ENCODE results near the gene GON7.

GON7 gene

DNA sequence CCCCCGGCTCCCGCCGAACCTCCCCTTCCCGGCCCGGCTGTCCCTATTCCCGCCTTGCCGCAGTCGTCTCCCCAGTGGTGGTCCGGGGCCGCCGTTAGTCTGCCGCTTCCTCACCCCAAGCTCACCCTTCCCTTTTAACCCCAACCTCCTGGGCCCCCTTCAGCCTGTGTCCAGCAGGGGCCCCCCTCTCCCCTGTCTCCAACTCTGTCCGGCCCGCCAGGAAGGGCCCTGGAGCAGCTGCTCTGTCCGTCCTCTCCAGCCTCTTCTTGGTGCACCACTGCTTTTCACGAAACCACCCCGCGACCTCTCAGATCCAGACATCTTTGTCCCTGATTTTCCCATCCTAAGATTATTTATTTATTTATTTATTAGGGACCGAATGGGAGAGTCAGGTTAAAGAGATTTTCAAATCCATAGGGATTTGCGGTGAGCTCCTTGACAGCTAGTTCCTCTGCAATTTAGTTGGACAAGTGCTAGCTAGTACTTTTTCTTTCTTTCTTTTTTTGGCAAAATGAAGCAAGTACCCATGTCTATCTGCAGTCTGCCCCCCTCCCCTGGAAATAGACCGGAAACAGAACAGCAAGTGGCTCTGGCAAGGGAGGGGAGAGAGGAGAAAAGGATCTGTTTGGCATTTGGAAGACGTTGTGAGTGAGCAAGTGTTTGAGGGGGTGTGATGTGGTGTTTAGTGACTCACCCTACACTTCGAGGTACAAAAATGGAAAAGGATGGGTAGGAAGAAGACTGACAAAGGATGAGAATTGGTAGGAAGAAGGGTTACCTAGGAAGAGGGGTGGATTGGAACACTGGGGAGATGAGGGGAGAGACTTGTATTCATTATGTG is 823 bp upstream of the GON7 start:
- TF ChIP-seq, protein P1, sequence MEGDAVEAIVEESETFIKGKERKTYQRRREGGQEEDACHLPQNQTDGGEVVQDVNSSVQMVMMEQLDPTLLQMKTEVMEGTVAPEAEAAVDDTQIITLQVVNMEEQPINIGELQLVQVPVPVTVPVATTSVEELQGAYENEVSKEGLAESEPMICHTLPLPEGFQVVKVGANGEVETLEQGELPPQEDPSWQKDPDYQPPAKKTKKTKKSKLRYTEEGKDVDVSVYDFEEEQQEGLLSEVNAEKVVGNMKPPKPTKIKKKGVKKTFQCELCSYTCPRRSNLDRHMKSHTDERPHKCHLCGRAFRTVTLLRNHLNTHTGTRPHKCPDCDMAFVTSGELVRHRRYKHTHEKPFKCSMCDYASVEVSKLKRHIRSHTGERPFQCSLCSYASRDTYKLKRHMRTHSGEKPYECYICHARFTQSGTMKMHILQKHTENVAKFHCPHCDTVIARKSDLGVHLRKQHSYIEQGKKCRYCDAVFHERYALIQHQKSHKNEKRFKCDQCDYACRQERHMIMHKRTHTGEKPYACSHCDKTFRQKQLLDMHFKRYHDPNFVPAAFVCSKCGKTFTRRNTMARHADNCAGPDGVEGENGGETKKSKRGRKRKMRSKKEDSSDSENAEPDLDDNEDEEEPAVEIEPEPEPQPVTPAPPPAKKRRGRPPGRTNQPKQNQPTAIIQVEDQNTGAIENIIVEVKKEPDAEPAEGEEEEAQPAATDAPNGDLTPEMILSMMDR (IDR thresholded peaks at IDR 0.05; ENCODE audit: control extremely low read depth, extremely low read depth, low read depth, missing control alignments) = peak; percentile 51
- DNase-seq (ENCODE audit: extremely low spot score) = peak; percentile 62
- CTCF ChIA-PET = interaction anchor here (0.6 to 5.7 kb wide), 31 partner anchors 8 to 818 kb away, joined by 3 to 38 read pairs (median 4); partner anchors contain the start of genes ITPK1, LYSET and MOAP1
- POLR2A ChIA-PET = interaction anchor here (1.0 to 1.5 kb wide), 2 partner anchors 23 to 24 kb away, joined by 3 to 9 read pairs; partner anchors contain the start of genes LYSET and MOAP1

DNA sequence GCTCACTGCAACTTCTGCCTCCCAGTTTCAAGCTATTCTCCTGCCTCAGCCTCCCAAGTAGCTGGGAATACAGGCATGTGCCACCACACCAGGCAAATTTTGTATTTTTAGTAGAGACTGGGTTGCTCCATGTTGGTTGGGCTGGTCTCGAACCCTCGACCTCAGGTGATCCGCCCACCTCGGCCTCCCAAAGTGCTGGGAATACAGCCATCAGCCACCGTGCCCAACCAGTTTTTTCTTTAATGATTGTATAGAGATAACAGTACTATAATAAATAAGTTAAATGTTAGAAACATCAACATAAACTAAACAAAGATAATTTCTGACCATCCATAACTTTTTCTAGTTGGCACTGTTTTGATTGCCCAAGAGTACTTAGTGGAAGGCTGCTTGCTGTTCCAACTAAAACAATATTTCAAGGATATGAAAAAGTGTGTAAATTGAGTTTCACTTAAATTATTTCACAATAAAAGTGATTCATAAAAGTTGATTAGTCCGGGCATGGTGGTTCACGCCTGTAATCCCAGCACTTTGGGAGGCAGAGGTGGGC is 5.6 kb downstream of the GON7 start:
- DNase-seq (ENCODE audit: extremely low spot score) = no peak
- TF ChIP-seq, protein P1 (IDR thresholded peaks at IDR 0.05; ENCODE audit: control extremely low read depth, extremely low read depth, low read depth, missing control alignments) = no peak
- ChIA-PET POLR2A (no interaction called here), CTCF (interaction anchor here (1.0 kb wide), 1 partner anchor 87 kb away, joined by 3 read pairs; no protein-coding TSS in a partner anchor)

DNA sequence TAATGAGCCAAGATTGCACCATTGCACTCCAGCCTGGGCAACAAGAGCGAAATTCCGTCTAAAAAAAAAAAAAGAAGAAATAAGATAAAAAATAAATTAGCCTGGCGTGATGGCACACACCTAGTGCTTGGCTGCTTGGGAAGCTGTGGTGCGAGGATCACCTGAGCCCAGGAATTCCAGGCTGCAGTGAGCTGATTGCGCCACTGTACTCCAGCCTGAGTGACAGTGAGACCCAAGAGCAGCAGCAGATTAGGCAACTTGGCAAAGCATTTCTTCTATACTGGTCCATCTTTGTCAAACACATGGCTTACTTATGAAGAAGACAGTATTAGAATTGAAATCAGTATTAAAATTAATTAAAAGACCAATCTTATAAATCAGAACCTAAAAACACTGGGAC is 6.3 kb downstream of the GON7 start:
- TF ChIP-seq, protein P1 (IDR thresholded peaks at IDR 0.05; ENCODE audit: control extremely low read depth, extremely low read depth, low read depth, missing control alignments) = no peak
- ChIA-PET CTCF (interaction anchor here (1.0 kb wide), 1 partner anchor 86 kb away, joined by 3 read pairs; no protein-coding TSS in a partner anchor), POLR2A (no interaction called here)
- DNase-seq (ENCODE audit: extremely low spot score) = no peak

DNA sequence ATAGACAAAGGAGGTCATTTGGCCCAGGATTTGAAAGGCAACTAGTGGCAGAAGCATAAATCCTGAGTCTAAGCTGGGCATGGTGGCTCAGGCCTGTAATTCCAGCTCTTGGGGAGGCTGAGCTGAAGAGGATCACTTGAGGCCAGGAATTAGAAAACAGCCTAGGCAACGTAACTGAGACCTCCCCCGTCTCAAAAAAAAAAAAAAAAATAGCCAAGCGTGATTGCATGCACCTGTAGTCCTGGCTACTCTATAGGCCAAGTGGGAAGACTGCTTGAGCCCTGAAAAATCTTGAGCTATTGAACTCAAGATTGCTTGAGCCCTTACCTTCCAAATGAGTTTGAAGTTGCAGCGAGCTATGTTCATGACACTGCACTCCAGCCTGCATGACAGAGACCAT is 7.8 kb downstream of the GON7 start:
- POLR2A ChIA-PET = interaction anchor here (1.4 kb wide), 1 partner anchor 14 kb away, joined by 4 read pairs; the partner anchor contains the start of genes LYSET and MOAP1
- no peak for DNase-seq (ENCODE audit: extremely low spot score)
- CTCF ChIA-PET = interaction anchor here (1.0 to 2.0 kb wide), 4 partner anchors 8 to 92 kb away, joined by 3 to 5 read pairs (median 3); partner anchors contain the start of genes GON7 and UBR7
- TF ChIP-seq, protein P1 (IDR thresholded peaks at IDR 0.05; ENCODE audit: control extremely low read depth, extremely low read depth, low read depth, missing control alignments) = no peak

DNA sequence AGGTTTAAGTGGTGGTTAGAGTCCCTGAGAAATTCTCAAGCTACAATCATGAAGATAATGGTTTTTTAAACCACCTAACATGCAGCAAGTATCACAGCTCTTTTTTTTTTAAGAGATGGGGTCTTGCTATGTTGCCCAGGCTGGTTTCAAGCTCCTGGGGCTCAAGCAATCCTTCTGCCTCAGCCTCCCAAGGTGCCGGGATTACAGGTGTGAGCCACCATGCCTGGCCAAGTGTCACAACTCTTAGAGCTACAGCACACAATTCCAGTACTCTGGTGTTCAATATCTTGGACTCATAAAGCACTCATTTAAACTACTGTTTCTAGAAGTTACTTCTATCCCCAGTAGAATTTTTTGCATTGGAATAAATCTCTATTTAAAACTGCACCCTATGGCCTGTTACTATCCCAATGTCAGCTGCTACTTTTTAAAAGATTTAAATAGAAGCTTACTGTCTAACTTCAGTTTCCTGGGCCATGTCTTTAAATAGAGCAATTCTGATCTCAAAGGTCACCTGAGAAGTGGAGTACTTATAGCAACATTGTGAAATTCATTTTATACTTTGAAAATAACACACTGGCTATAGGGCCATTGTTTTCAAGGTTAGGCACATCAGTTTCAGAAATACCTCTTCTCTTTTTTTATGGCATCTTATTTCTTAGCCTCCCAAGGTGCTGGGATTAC is 11.4 kb downstream of the GON7 start:
- ChIA-PET CTCF (interaction anchor here (0.8 to 3.2 kb wide), 11 partner anchors 8 to 338 kb away, joined by 3 to 14 read pairs (median 4); partner anchors contain the start of genes GON7, LYSET, MOAP1 and UBR7), POLR2A (interaction anchor here (0.7 kb wide), 1 partner anchor 10 kb away, joined by 6 read pairs; no protein-coding TSS in a partner anchor)
- no peak for DNase-seq (ENCODE audit: extremely low spot score)
- TF ChIP-seq, protein P1 (IDR thresholded peaks at IDR 0.05; ENCODE audit: control extremely low read depth, extremely low read depth, low read depth, missing control alignments) = no peak

DNA sequence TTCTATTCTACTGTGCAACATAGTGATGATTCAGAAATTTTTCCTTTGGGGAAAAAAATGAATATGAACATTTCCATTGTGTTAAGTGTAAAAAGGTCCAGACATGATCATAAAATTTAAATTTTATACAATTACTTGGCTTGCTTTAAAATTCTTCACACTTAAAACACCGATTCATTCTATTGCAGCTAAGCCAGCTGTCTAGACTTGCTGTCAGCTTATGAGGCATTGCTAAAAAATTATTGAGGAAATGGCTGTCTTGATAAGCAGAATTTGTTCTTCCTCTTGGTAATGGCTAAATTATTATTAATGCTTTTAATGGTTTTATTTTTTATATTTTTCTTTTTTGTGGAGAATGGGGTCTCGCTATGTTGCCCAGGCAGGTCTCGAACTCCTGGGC is 19.9 kb downstream of the GON7 start:
- ChIA-PET POLR2A (no interaction called here), CTCF (interaction anchor here (0.6 to 3.9 kb wide), 7 partner anchors 8 to 235 kb away, joined by 3 to 35 read pairs (median 3); partner anchors contain the start of genes GON7 and UBR7)
- no peak for DNase-seq (ENCODE audit: extremely low spot score)
- TF ChIP-seq, protein P1 (IDR thresholded peaks at IDR 0.05; ENCODE audit: control extremely low read depth, extremely low read depth, low read depth, missing control alignments) = no peak
